HCT116 (cell line): Measurements from ENCODE around the gene PELO. TPM values are rescaled to one million over a fixed set of nuclear protein-coding genes. Genes with fewer than 3 reads are reported as not detected.

Experiments
- ATAC-seq: fragments of 200-7000 bp; cut with Tn5 transposase; 2 replicates; pipeline ENCODE4 v1.9.1; 2020; ENCODE audit warnings: mild to moderate bottlenecking, moderate library complexity
- BruUV-seq: library from RNA; stranded (reverse); fragments of 400-500 nt; replicated peaks from 2 replicates; lab custom pipeline; 2021; lab: Mats Ljungman, UMichigan
- CTCF ChIA-PET: fragments of 300-600 bp; sonication (Branson Sonifier 250); formaldehyde crosslinking; loops from one replicate; lab custom pipeline; 2021; ENCODE audit warnings: antibody characterized with exemption; lab: Charles Lee
- POLR2A ChIA-PET: fragments of 300-600, 350-600 bp; sonication (Branson Sonifier 250); formaldehyde crosslinking; loops from one replicate; lab custom pipeline; 2021; ENCODE audit warnings: antibody characterized with exemption; lab: Charles Lee
- RAD21 ChIA-PET, 2 experiments: fragments of 300-600 bp; sonication (Branson Sonifier 250); formaldehyde crosslinking; loops; one replicate each; lab custom pipeline; 2023; ENCODE audit warnings: low total read pairs in 2 of 2; ENCODE audit not compliant: uncharacterized antibody in 2 of 2, unreplicated experiment in 2 of 2, low non-redundant PET in 1 of 2; lab: Charles Lee
- DNase-seq: peaks from one replicate; pipeline ENCODE4 v3.0.0-alpha.2; 2010; ENCODE audit warnings: low read depth, low spot score
- H2AFZ ChIP-seq: fragments of 200-600 bp; shearing (Covaris generic), sonication (generic); 2 replicates; pipeline ENCODE4 v1.6.1; 2017; ENCODE audit warnings: low read depth, mixed run types, mixed read lengths, antibody characterized with exemption, low read length; ENCODE audit not compliant: poor library complexity, severe bottlenecking
- H3K27ac ChIP-seq: 2 replicates; pipeline ENCODE4 v1.5.1; 2012; ENCODE audit warnings: low read depth, low read length
- H3K27me3 ChIP-seq: fragments of 200-600 bp; sonication (generic); 2 replicates; pipeline ENCODE4 v1.6.1; 2016; ENCODE audit warnings: mixed run types, low read length, mixed read lengths; ENCODE audit not compliant: insufficient read depth
- H3K36me3 ChIP-seq, 2 experiments: fragments of 200-500 bp in 1 of 2; fragments of 200-600 bp in 1 of 2; sonication (Bioruptor generic) in 1 of 2; sonication (generic) in 1 of 2; 2 replicates each; pipeline versions ENCODE4 v1.5.1 to v1.6.1; 2014 to 2016; ENCODE audit warnings: low read length in 2 of 2, inconsistent platforms in 1 of 2, mixed read lengths in 1 of 2, mixed run types in 1 of 2; ENCODE audit not compliant: insufficient read depth in 2 of 2, control insufficient read depth in 1 of 2
- H3K4me1 ChIP-seq, 2 experiments: fragments of 200-600 bp in 1 of 2; sonication (generic) in 1 of 2; 2 replicates each; pipeline versions ENCODE4 v1.5.1 to v1.6.1; 2012 to 2017; ENCODE audit warnings: low read length in 2 of 2, inconsistent platforms in 1 of 2, mild to moderate bottlenecking in 1 of 2, mixed read lengths in 1 of 2, mixed run types in 1 of 2, moderate library complexity in 1 of 2; ENCODE audit not compliant: insufficient read depth in 2 of 2, control insufficient read depth in 1 of 2
- H3K4me2 ChIP-seq: fragments of 200-600 bp; sonication (generic); 2 replicates; pipeline ENCODE4 v1.6.1; 2017; ENCODE audit warnings: mixed run types, low read length, mixed read lengths
- H3K4me3 ChIP-seq, 2 experiments: fragments of 200-600 bp in 1 of 2; sonication (generic) in 1 of 2; replicated peaks in 1 of 2; 2 replicates each; pipeline ENCODE4 v1.5.1; 2011 to 2016; ENCODE audit warnings: low read length in 2 of 2, control low read depth in 1 of 2, low read depth in 1 of 2, mild to moderate bottlenecking in 1 of 2, mixed read lengths in 1 of 2, mixed run types in 1 of 2
- H3K79me2 ChIP-seq: fragments of 200-600 bp; sonication (generic); 2 replicates; pipeline ENCODE4 v1.6.1; 2017; ENCODE audit warnings: mild to moderate bottlenecking, mixed run types, low read length, moderate library complexity, mixed read lengths; ENCODE audit not compliant: insufficient read depth
- H3K9ac ChIP-seq: fragments of 200-600 bp; sonication (generic); 2 replicates; pipeline ENCODE4 v1.6.1; 2016; ENCODE audit warnings: low read length, mixed read lengths
- H3K9me2 ChIP-seq: fragments of 200-600 bp; sonication (generic), shearing (Covaris generic); 2 replicates; pipeline ENCODE4 v1.6.1; 2017; ENCODE audit warnings: mixed run types, mild to moderate bottlenecking, moderate library complexity; ENCODE audit not compliant: insufficient read depth
- H3K9me3 ChIP-seq, 2 experiments: fragments of 200-500 bp in 1 of 2; fragments of 200-600 bp in 1 of 2; sonication (Bioruptor generic) in 1 of 2; sonication (generic) in 1 of 2; 2 replicates each; pipeline ENCODE4 v1.6.1; 2014 to 2017; ENCODE audit warnings: low read length in 2 of 2, mixed read lengths in 2 of 2, inconsistent platforms in 1 of 2, low read depth in 1 of 2, mild to moderate bottlenecking in 1 of 2, mixed run types in 1 of 2, moderate library complexity in 1 of 2; ENCODE audit not compliant: control insufficient read depth in 1 of 2, insufficient read depth in 1 of 2
- H4K20me1 ChIP-seq: fragments of 200-600 bp; sonication (generic), shearing (Covaris generic); 2 replicates; pipeline ENCODE4 v1.6.1; 2017; ENCODE audit warnings: mixed run types, mild to moderate bottlenecking, moderate library complexity; ENCODE audit not compliant: insufficient read depth
- ATF3 ChIP-seq: IDR thresholded peaks from 2 replicates; pipeline ENCODE4 v1.6.1; 2012
- CBX3 ChIP-seq: IDR thresholded peaks from 2 replicates; pipeline ENCODE4 v1.6.1; 2012; ENCODE audit warnings: low read depth
- CEBPB ChIP-seq: IDR thresholded peaks from 2 replicates; pipeline ENCODE4 v1.6.1; 2012; ENCODE audit warnings: low read depth
- ELF1 ChIP-seq: IDR thresholded peaks from 2 replicates; pipeline ENCODE4 v1.6.1; 2012; ENCODE audit warnings: low read depth, borderline replicate concordance
- FOSL1 ChIP-seq: IDR thresholded peaks from 2 replicates; pipeline ENCODE4 v1.6.1; 2012; ENCODE audit warnings: low read depth
- JUND ChIP-seq: IDR thresholded peaks from 2 replicates; pipeline ENCODE4 v1.6.1; 2012
- MAX ChIP-seq: IDR thresholded peaks from 2 replicates; pipeline ENCODE4 v1.6.1; 2012
- POLR2A ChIP-seq: IDR thresholded peaks from 2 replicates; pipeline ENCODE4 v1.7.0; 2011; ENCODE audit warnings: borderline replicate concordance; ENCODE audit not compliant: insufficient read depth, insufficient read length; ENCODE audit errors: extremely low read depth
- POLR2AphosphoS5 ChIP-seq: IDR thresholded peaks from 2 replicates; pipeline ENCODE4 v1.6.1; 2011; ENCODE audit warnings: mild to moderate bottlenecking, low read depth, low read length, moderate library complexity
- REST ChIP-seq: IDR thresholded peaks from 2 replicates; pipeline ENCODE4 v1.6.1; 2012; ENCODE audit warnings: low read depth
- SIN3A ChIP-seq: IDR thresholded peaks from 2 replicates; pipeline ENCODE4 v1.6.1; 2012; ENCODE audit warnings: low read depth
- TCF7L2 ChIP-seq: IDR thresholded peaks from 2 replicates; pipeline ENCODE4 v1.7.0; 2011; ENCODE audit warnings: borderline replicate concordance, inconsistent platforms; ENCODE audit not compliant: insufficient read depth, insufficient read length; ENCODE audit errors: extremely low read depth
- YY1 ChIP-seq: IDR thresholded peaks from 2 replicates; pipeline ENCODE4 v1.6.1; 2011; ENCODE audit warnings: low read length, low read depth, moderate library complexity, mild to moderate bottlenecking; ENCODE audit not compliant: insufficient replicate concordance; ENCODE audit errors: extremely low read depth
- ZBTB33 ChIP-seq: IDR thresholded peaks from 2 replicates; pipeline ENCODE4 v1.6.1; 2011; ENCODE audit warnings: mild to moderate bottlenecking, low read length, moderate library complexity; ENCODE audit not compliant: insufficient replicate concordance; ENCODE audit errors: extremely low read depth
- ZNF274 ChIP-seq: fragments of 200-500 bp; sonication (Bioruptor generic); IDR thresholded peaks from 2 replicates; pipeline ENCODE4 v1.6.1; 2014; ENCODE audit warnings: mild to moderate bottlenecking, low read depth, low read length, inconsistent platforms
- intact Hi-C: fragments of 100-400 bp; cut with micrococcal nuclease; formaldehyde crosslinking; loops from 2 replicates; pipeline ENCODE4 v1.10.0; 2022
- total RNA-seq: library from RNA; stranded (reverse); gene quantifications from one replicate; pipeline ENCODE4 v1.2.1, GENCODE V29; 2021; ENCODE audit not compliant: unreplicated experiment

PELO gene
- total RNA-seq, 1 experiment from 2014 or later = 16.5 TPM

- H3K36me3 ChIP-seq = no peaks in the 10 kb centered on the region
- no peak for TF ChIP-seq MAX
- no TSS peak for BruUV-seq
- POLR2A ChIA-PET = no interaction called here
- CTCF ChIA-PET = no interaction called here
- no peak overlapping the region for H3K4me2 ChIP-seq
- no peaks in the 10 kb centered on the region for H3K9me3 ChIP-seq
- H3K27me3 ChIP-seq = no peaks in the 10 kb centered on the region
- H3K79me2 ChIP-seq = no peaks in the 10 kb centered on the region
- no peak for ATAC-seq
- no peak for DNase-seq
- no peaks in the 10 kb centered on the region for H3K4me1 ChIP-seq
- H2AFZ ChIP-seq = no peak overlapping the region
- H3K9ac ChIP-seq = no peak overlapping the region
- H3K27ac ChIP-seq = no peak overlapping the region
- H3K9me2 ChIP-seq = no peaks in the 10 kb centered on the region
- intact Hi-C loops = no loop called here
- RAD21 ChIA-PET = no interaction called here
- no peaks in the 10 kb centered on the region for H4K20me1 ChIP-seq
- H3K4me3 ChIP-seq = no peak overlapping the region
Measured at GRCh38 chr5:52738095-52738506, 49.6 kb upstream of the PELO start.

GRCh38 chr5:52740007-52740406 is 47.7 kb upstream of the PELO start:
- no peak overlapping the region for H3K4me3 ChIP-seq
- DNase-seq (no peak), ATAC-seq (no peak)
- no peaks in the 10 kb centered on the region for H3K9me2 ChIP-seq
- intact Hi-C loops = no loop called here
- H3K27me3 ChIP-seq = no peaks in the 10 kb centered on the region
- no peak overlapping the region for H3K9ac ChIP-seq
- H3K79me2 ChIP-seq = no peaks in the 10 kb centered on the region
- no peaks in the 10 kb centered on the region for H3K9me3 ChIP-seq
- peaks cover 0 to 4% of the 10 kb centered on the region in 2 experiments; a peak in 1 of 4 replicates for H3K4me1 ChIP-seq
- CTCF ChIA-PET = no interaction called here
- TF ChIP-seq SIN3A (no peak), CEBPB (no peak), ELF1 (no peak), TCF7L2 (no peak), FOSL1 (no peak), MAX (no peak), ZNF274 (no peak), POLR2AphosphoS5 (no peak), JUND (no peak), YY1 (no peak), ATF3 (no peak), REST (no peak), ZBTB33 (no peak), CBX3 (no peak), POLR2A (no peak)
- POLR2A ChIA-PET = no interaction called here
- BruUV-seq = no TSS peak
- no peak overlapping the region for H3K27ac ChIP-seq
- RAD21 ChIA-PET = no interaction called here
- no peak overlapping the region for H3K4me2 ChIP-seq
- no peaks in the 10 kb centered on the region for H4K20me1 ChIP-seq
- no peaks in the 10 kb centered on the region for H3K36me3 ChIP-seq
- H2AFZ ChIP-seq = no peak overlapping the region
